HepG2 (cell line): Measurements from ENCODE around the gene SLC4A2. TPM values are rescaled to one million over a fixed set of nuclear protein-coding genes. Genes with fewer than 3 reads are reported as not detected.

Source experiments
- AGO1 ChIP-seq: fragments of 200-400 bp; formaldehyde crosslinking; IDR thresholded peaks from 2 replicates; pipeline ENCODE4 v1.6.1; 2017; ENCODE audit warnings: mild to moderate bottlenecking, low read depth, low read length, moderate library complexity; ENCODE audit not compliant: poor library complexity, severe bottlenecking
- KLF6 ChIP-seq: IDR thresholded peaks from 2 replicates; pipeline ENCODE4 v1.8.0; 2016; ENCODE audit warnings: missing biosample characterization, missing genetic modification reagents
- MXI1 ChIP-seq: IDR thresholded peaks from 3 replicates; pipeline ENCODE4 v1.6.1; 2012; ENCODE audit warnings: low read depth, low read length, inconsistent platforms, borderline replicate concordance
- SPEN ChIP-seq: sonication (generic); formaldehyde crosslinking; IDR thresholded peaks from 2 replicates; pipeline ENCODE4 v1.5.1; 2020; ENCODE audit warnings: low read depth, mild to moderate bottlenecking, missing genetic modification reagents
- polyA plus RNA-seq, 8 experiments: library from polyadenylated mRNA; depleted of rRNA in 3 of 8; stranded (reverse) in 7 of 8; unstranded in 1 of 8; fragments of >200 nt; fragmentation: Illumina TruSeq in 4 of 8; extraction: Trizol in 4 of 8; gene quantifications; 2 replicates each; pipeline versions ENCODE4 v1.2.1 to v1.2.3, GENCODE V29; 2011 to 2016; ENCODE audit warnings: low read depth in 4 of 8, missing spikeins in 1 of 8, mixed read lengths in 1 of 8; ENCODE audit not compliant: insufficient read depth in 1 of 8
- total RNA-seq, 5 experiments: library from RNA; depleted of rRNA; stranded (reverse); fragments of >200 nt; fragmentation: Illumina TruSeq; extraction: Trizol; gene quantifications; 2 replicates each; pipeline ENCODE4 v1.2.3, GENCODE V29; 2016; ENCODE audit warnings: low read depth in 1 of 5
- TF ChIP-seq, protein P1 (sequence below): sonication (generic); formaldehyde crosslinking; IDR thresholded peaks from 2 replicates; pipeline ENCODE4 v1.4.0; 2020; ENCODE audit warnings: mild to moderate bottlenecking, missing genetic modification reagents, borderline replicate concordance
- TF ChIP-seq, protein P2 (sequence below): sonication (generic); formaldehyde crosslinking; IDR thresholded peaks from 2 replicates; pipeline ENCODE4 v1.4.0; 2020; ENCODE audit warnings: missing genetic modification reagents, borderline replicate concordance
- TF ChIP-seq, protein P3 (sequence below): IDR thresholded peaks from 2 replicates; pipeline ENCODE4 v1.6.1; 2016; ENCODE audit warnings: missing biosample characterization, missing genetic modification reagents, low read depth
- TF ChIP-seq, protein P4 (sequence below): sonication (generic); formaldehyde crosslinking; IDR thresholded peaks from 2 replicates; pipeline ENCODE4 v1.5.0; 2020; ENCODE audit warnings: missing genetic modification reagents
- TF ChIP-seq, protein P5 (sequence below): sonication (generic); formaldehyde crosslinking; IDR thresholded peaks from 2 replicates; pipeline ENCODE4 v1.4.0; 2020; ENCODE audit warnings: missing genetic modification reagents, borderline replicate concordance
- TF ChIP-seq, protein P6 (sequence below): sonication (generic); formaldehyde crosslinking; IDR thresholded peaks from 2 replicates; pipeline ENCODE4 v1.8.0; 2022; ENCODE audit warnings: mild to moderate bottlenecking, missing genetic modification reagents

The SLC4A2 gene
- total and polyA plus RNA-seq, 2 of the 13 experiments (the other 11 are each of a cell fraction or from before 2014, with no cell fraction given), result 51.9 to 73.4 TPM

DNA sequence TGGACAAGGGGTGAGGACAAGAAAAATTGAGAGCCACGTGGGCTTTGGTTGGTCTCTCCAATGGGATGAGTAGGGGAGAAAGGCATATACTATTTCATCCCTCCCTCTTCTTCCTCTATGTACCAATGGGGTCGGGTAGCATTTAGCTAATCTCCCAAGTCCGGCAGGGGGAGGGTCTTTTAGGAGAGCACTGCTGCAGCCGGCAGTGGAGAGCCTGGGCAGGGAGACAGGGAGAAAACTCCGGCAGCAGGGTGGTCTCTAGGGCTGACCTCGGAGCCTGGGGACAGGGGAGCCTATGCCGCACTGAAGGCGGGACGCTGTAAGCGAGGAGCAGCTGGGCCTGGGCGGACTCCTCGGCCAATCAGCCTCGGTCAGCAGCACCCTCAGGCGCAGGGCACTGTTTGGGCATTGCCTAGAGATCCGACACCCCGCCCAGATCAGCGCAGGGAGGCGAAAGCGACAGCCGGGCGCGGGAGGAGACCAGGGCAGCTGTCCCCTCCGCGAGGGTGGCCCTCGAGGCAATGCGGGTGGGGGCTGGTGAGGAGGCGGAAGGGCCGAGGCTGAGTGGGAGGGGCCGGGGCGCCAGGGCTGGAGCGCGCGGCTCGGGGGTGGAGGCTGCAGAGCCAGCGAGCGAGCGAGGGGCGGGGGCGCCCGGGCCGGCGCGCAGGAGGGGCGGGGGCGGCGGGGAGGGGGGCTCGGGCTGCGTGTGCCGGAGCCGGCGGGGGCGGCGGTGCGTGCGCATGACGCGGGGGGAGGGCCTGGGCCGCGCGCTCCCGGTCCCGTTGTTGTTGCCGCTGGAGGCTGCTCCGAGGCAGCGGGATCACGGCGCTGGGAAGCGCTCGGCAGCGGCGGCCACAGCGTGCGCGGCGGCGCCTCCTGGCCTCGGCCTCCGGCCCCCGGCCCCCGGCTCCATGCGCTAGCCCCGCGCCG is 26.6 kb downstream of the SLC4A2 start, which contains the start of gene AGAP3 (continued):
- TF ChIP-seq, protein P1, sequence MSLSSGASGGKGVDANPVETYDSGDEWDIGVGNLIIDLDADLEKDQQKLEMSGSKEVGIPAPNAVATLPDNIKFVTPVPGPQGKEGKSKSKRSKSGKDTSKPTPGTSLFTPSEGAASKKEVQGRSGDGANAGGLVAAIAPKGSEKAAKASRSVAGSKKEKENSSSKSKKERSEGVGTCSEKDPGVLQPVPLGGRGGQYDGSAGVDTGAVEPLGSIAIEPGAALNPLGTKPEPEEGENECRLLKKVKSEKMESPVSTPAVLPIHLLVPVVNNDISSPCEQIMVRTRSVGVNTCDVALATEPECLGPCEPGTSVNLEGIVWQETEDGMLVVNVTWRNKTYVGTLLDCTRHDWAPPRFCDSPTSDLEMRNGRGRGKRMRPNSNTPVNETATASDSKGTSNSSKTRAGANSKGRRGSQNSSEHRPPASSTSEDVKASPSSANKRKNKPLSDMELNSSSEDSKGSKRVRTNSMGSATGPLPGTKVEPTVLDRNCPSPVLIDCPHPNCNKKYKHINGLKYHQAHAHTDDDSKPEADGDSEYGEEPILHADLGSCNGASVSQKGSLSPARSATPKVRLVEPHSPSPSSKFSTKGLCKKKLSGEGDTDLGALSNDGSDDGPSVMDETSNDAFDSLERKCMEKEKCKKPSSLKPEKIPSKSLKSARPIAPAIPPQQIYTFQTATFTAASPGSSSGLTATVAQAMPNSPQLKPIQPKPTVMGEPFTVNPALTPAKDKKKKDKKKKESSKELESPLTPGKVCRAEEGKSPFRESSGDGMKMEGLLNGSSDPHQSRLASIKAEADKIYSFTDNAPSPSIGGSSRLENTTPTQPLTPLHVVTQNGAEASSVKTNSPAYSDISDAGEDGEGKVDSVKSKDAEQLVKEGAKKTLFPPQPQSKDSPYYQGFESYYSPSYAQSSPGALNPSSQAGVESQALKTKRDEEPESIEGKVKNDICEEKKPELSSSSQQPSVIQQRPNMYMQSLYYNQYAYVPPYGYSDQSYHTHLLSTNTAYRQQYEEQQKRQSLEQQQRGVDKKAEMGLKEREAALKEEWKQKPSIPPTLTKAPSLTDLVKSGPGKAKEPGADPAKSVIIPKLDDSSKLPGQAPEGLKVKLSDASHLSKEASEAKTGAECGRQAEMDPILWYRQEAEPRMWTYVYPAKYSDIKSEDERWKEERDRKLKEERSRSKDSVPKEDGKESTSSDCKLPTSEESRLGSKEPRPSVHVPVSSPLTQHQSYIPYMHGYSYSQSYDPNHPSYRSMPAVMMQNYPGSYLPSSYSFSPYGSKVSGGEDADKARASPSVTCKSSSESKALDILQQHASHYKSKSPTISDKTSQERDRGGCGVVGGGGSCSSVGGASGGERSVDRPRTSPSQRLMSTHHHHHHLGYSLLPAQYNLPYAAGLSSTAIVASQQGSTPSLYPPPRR, result peak; percentile 50; the same call in 1 of the 2 replicates
- peak; percentile 60 for TF ChIP-seq SPEN
- TF ChIP-seq KLF6 (CRISPR knock-in tag), result 0 out of 2 replicates have a peak, but pooled peaks have one; percentile 54
- TF ChIP-seq, protein P2, sequence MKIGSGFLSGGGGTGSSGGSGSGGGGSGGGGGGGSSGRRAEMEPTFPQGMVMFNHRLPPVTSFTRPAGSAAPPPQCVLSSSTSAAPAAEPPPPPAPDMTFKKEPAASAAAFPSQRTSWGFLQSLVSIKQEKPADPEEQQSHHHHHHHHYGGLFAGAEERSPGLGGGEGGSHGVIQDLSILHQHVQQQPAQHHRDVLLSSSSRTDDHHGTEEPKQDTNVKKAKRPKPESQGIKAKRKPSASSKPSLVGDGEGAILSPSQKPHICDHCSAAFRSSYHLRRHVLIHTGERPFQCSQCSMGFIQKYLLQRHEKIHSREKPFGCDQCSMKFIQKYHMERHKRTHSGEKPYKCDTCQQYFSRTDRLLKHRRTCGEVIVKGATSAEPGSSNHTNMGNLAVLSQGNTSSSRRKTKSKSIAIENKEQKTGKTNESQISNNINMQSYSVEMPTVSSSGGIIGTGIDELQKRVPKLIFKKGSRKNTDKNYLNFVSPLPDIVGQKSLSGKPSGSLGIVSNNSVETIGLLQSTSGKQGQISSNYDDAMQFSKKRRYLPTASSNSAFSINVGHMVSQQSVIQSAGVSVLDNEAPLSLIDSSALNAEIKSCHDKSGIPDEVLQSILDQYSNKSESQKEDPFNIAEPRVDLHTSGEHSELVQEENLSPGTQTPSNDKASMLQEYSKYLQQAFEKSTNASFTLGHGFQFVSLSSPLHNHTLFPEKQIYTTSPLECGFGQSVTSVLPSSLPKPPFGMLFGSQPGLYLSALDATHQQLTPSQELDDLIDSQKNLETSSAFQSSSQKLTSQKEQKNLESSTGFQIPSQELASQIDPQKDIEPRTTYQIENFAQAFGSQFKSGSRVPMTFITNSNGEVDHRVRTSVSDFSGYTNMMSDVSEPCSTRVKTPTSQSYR (CRISPR knock-in tag), result peak; percentile 47; the same call in 1 of the 2 replicates
- TF ChIP-seq, protein P3, sequence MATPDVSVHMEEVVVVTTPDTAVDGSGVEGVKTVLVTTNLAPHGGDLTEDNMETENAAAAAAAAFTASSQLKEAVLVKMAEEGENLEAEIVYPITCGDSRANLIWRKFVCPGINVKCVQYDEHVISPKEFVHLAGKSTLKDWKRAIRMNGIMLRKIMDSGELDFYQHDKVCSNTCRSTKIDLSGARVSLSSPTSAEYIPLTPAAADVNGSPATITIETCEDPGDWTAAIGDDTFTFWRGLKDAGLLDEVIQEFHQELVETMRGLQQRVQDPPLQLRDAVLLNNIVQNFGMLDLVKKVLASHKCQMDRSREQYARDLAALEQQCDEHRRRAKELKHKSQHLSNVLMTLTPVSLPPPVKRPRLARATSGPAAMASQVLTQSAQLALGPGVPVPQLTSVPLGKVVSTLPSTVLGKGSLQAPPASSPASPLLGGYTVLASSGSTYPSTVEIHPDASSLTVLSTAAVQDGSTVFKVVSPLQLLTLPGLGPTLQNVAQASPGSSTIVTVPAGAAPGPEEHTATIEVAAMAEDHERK, result no peak
- TF ChIP-seq, protein P4, sequence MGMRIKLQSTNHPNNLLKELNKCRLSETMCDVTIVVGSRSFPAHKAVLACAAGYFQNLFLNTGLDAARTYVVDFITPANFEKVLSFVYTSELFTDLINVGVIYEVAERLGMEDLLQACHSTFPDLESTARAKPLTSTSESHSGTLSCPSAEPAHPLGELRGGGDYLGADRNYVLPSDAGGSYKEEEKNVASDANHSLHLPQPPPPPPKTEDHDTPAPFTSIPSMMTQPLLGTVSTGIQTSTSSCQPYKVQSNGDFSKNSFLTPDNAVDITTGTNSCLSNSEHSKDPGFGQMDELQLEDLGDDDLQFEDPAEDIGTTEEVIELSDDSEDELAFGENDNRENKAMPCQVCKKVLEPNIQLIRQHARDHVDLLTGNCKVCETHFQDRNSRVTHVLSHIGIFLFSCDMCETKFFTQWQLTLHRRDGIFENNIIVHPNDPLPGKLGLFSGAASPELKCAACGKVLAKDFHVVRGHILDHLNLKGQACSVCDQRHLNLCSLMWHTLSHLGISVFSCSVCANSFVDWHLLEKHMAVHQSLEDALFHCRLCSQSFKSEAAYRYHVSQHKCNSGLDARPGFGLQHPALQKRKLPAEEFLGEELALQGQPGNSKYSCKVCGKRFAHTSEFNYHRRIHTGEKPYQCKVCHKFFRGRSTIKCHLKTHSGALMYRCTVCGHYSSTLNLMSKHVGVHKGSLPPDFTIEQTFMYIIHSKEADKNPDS (CRISPR knock-in tag), result no peak
- TF ChIP-seq, protein P5, sequence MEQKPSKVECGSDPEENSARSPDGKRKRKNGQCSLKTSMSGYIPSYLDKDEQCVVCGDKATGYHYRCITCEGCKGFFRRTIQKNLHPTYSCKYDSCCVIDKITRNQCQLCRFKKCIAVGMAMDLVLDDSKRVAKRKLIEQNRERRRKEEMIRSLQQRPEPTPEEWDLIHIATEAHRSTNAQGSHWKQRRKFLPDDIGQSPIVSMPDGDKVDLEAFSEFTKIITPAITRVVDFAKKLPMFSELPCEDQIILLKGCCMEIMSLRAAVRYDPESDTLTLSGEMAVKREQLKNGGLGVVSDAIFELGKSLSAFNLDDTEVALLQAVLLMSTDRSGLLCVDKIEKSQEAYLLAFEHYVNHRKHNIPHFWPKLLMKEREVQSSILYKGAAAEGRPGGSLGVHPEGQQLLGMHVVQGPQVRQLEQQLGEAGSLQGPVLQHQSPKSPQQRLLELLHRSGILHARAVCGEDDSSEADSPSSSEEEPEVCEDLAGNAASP (CRISPR knock-in tag), result peak; percentile 33; the same call in 1 of the 2 replicates
- peak; percentile 68 for TF ChIP-seq AGO1
- TF ChIP-seq, protein P6, sequence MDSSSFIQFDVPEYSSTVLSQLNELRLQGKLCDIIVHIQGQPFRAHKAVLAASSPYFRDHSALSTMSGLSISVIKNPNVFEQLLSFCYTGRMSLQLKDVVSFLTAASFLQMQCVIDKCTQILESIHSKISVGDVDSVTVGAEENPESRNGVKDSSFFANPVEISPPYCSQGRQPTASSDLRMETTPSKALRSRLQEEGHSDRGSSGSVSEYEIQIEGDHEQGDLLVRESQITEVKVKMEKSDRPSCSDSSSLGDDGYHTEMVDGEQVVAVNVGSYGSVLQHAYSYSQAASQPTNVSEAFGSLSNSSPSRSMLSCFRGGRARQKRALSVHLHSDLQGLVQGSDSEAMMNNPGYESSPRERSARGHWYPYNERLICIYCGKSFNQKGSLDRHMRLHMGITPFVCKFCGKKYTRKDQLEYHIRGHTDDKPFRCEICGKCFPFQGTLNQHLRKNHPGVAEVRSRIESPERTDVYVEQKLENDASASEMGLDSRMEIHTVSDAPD, result 0 out of 2 replicates have a peak, but pooled peaks have one; percentile 38
- TF ChIP-seq MXI1, result peak; percentile 59; the same call in 1 of the 3 replicates
